ENCODE data around the gene QSOX2. TPM values are rescaled to one million over a fixed set of nuclear protein-coding genes. Genes with fewer than 3 reads are reported as not detected.
A peak's percentile ranks its signal among the peaks of the same experiment; 100 is the strongest.

The QSOX2 gene
- total and polyA plus RNA-seq, 2 experiments from 2014 or later, result 9.2 to 29.2 TPM

DNA sequence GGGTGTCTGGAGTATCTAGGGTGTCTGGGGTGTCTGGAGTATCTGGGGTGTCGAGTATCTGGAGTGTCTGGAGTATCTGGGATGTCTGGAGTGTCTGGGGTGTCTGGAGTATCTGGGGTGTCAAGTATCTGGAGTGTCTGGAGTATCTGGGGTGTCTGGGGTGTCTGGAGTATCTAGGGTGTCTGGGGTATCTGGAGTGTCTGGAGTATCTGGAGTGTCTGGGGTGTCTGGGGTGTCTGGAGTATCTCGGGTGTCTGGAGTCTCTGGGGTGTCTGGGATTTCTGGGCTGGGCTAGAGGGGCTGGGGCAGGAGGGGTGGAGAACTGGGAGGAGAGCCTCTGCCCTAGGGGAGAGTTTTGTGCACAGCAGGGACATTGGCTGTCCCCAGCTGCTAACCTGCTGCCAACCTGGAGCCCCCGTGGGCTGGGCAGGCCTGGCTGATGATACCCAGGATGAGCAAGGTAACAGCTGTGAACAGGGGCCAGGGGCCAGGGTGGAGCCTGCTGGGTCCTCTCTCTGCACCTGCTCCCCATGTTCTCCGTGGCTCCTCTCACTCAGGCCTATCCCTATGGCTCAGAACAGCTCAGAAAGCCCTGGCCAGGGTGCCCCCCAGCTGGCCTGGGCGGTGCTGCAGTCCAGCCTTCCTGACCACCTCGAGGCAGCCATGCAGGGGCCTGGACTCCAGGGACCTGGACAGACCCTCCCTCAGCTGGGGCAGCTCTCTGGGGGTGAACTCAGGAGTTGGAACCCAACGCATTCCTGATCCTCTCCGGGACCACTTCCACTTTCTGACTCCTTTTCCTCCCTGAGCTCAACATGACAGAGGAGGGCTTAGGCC is 70.6 kb downstream of the QSOX2 start:
- Histone ChIP-seq H3K4me1 (ENCODE audit: insufficient read depth) (peaks cover 7% of the 10 kb centered on the region; the same call in 1 of the 2 replicates), H3K27me3 (ENCODE audit: insufficient read depth) (no peaks in the 10 kb centered on the region), H2AFZ (no peak overlapping the region), H3K4me3 (no peak overlapping the region), H4K20me1 (replicated peaks; ENCODE audit: insufficient read depth) (no peaks in the 10 kb centered on the region), H3F3A (replicated peaks; ENCODE audit: low read depth) (0 out of 2 replicates have a peak, but pooled peaks cover 3% of the 10 kb centered on the region), H3K36me3 (ENCODE audit: insufficient read depth) (no peaks in the 10 kb centered on the region), H3K4me2 (no peak overlapping the region), H3K27ac (ENCODE audit: low read depth) (no peak overlapping the region), H3K79me2 (replicated peaks; ENCODE audit: insufficient read depth) (no peaks in the 10 kb centered on the region), H3K9me2 (ENCODE audit: insufficient read depth) (no peaks in the 10 kb centered on the region)
- peaks cover 32% of the 10 kb centered on the region for H3K4me1 Mint-ChIP-seq
- no peak for TF ChIP-seq CREB1 (CRISPR knock-in tag; IDR thresholded peaks at IDR 0.05; ENCODE audit: low read depth)
- TF ChIP-seq, protein P1, sequence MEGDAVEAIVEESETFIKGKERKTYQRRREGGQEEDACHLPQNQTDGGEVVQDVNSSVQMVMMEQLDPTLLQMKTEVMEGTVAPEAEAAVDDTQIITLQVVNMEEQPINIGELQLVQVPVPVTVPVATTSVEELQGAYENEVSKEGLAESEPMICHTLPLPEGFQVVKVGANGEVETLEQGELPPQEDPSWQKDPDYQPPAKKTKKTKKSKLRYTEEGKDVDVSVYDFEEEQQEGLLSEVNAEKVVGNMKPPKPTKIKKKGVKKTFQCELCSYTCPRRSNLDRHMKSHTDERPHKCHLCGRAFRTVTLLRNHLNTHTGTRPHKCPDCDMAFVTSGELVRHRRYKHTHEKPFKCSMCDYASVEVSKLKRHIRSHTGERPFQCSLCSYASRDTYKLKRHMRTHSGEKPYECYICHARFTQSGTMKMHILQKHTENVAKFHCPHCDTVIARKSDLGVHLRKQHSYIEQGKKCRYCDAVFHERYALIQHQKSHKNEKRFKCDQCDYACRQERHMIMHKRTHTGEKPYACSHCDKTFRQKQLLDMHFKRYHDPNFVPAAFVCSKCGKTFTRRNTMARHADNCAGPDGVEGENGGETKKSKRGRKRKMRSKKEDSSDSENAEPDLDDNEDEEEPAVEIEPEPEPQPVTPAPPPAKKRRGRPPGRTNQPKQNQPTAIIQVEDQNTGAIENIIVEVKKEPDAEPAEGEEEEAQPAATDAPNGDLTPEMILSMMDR (conservative IDR thresholded peaks at IDR 0.05; ENCODE audit: low read depth in 2 of 2), result peak in 1 of 2 experiments; percentile 25; a peak in 1 of 4 replicates
- H3K27me3 Mint-ChIP-seq (ENCODE audit: insufficient read depth, low read depth, poor library complexity), result peaks cover 17% of the 10 kb centered on the region
- ATAC-seq (no peak), DNase-seq (ENCODE audit: low spot score) (no peak)
- H3K9me3 Mint-ChIP-seq, result no peaks in the 10 kb centered on the region
- H3K4me3 Mint-ChIP-seq, result no peak overlapping the region
- H3K27ac Mint-ChIP-seq, result no peak overlapping the region
- no peaks in the 10 kb centered on the region; the same call in 2 of the 3 replicates for H3K36me3 Mint-ChIP-seq (ENCODE audit: low read depth)

DNA sequence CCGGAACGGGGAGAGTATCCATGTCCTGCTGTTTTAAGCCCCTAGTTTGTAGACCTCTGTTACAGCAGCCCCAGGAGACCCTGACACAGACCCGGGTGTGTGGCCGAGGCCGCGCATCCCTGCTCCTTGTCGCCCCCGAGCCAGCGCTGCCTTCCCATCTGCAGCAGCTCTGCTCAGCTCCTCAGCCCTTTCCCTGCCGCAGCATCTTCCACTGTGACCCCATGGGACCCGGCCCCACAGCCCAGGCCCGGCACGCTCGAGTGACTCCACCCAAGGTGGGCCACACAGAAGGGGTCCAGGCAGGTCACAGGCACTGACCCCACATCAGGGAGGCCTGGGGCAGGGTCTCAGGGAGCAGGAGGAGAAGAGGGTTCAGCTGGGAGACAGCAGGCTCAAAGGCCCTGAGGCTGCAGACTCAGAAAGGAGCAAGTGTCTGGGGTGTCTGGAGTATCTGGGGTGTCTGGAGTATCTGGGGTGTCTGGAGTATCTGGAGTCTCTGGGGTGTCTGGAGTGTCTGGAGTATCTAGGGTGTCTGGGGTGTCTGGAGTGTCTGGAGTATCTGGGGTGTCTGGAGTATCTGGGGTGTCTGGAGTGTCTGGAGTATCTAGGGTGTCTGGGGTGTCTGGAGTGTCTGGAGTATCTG is 71.8 kb downstream of the QSOX2 start:
- Histone ChIP-seq H3K4me3 (no peak overlapping the region), H3F3A (replicated peaks; ENCODE audit: low read depth) (0 out of 2 replicates have a peak, but pooled peaks cover 3% of the 10 kb centered on the region), H3K79me2 (replicated peaks; ENCODE audit: insufficient read depth) (no peaks in the 10 kb centered on the region), H3K27me3 (ENCODE audit: insufficient read depth) (no peaks in the 10 kb centered on the region), H4K20me1 (replicated peaks; ENCODE audit: insufficient read depth) (no peaks in the 10 kb centered on the region), H3K27ac (ENCODE audit: low read depth) (no peak overlapping the region), H3K4me2 (no peak overlapping the region), H3K36me3 (ENCODE audit: insufficient read depth) (no peaks in the 10 kb centered on the region), H3K9me2 (ENCODE audit: insufficient read depth) (no peaks in the 10 kb centered on the region), H2AFZ (no peak overlapping the region), H3K4me1 (ENCODE audit: insufficient read depth) (peaks cover 7% of the 10 kb centered on the region; the same call in 1 of the 2 replicates)
- Mint-ChIP-seq H3K9me3 (no peaks in the 10 kb centered on the region), H3K27me3 (ENCODE audit: insufficient read depth, low read depth, poor library complexity) (peaks cover 15% of the 10 kb centered on the region), H3K27ac (no peak overlapping the region), H3K36me3 (ENCODE audit: low read depth) (no peaks in the 10 kb centered on the region; the same call in 2 of the 3 replicates), H3K4me3 (no peak overlapping the region), H3K4me1 (peaks cover 35% of the 10 kb centered on the region)
- ATAC-seq (no peak), DNase-seq (ENCODE audit: low spot score) (no peak)
- no peak for TF ChIP-seq EZH2 (IDR thresholded peaks at IDR 0.05; ENCODE audit: low read depth, unreplicated experiment)
- no peak for TF ChIP-seq STAT1 (IDR thresholded peaks at IDR 0.05; ENCODE audit: unreplicated experiment)
- TF ChIP-seq, protein P2, sequence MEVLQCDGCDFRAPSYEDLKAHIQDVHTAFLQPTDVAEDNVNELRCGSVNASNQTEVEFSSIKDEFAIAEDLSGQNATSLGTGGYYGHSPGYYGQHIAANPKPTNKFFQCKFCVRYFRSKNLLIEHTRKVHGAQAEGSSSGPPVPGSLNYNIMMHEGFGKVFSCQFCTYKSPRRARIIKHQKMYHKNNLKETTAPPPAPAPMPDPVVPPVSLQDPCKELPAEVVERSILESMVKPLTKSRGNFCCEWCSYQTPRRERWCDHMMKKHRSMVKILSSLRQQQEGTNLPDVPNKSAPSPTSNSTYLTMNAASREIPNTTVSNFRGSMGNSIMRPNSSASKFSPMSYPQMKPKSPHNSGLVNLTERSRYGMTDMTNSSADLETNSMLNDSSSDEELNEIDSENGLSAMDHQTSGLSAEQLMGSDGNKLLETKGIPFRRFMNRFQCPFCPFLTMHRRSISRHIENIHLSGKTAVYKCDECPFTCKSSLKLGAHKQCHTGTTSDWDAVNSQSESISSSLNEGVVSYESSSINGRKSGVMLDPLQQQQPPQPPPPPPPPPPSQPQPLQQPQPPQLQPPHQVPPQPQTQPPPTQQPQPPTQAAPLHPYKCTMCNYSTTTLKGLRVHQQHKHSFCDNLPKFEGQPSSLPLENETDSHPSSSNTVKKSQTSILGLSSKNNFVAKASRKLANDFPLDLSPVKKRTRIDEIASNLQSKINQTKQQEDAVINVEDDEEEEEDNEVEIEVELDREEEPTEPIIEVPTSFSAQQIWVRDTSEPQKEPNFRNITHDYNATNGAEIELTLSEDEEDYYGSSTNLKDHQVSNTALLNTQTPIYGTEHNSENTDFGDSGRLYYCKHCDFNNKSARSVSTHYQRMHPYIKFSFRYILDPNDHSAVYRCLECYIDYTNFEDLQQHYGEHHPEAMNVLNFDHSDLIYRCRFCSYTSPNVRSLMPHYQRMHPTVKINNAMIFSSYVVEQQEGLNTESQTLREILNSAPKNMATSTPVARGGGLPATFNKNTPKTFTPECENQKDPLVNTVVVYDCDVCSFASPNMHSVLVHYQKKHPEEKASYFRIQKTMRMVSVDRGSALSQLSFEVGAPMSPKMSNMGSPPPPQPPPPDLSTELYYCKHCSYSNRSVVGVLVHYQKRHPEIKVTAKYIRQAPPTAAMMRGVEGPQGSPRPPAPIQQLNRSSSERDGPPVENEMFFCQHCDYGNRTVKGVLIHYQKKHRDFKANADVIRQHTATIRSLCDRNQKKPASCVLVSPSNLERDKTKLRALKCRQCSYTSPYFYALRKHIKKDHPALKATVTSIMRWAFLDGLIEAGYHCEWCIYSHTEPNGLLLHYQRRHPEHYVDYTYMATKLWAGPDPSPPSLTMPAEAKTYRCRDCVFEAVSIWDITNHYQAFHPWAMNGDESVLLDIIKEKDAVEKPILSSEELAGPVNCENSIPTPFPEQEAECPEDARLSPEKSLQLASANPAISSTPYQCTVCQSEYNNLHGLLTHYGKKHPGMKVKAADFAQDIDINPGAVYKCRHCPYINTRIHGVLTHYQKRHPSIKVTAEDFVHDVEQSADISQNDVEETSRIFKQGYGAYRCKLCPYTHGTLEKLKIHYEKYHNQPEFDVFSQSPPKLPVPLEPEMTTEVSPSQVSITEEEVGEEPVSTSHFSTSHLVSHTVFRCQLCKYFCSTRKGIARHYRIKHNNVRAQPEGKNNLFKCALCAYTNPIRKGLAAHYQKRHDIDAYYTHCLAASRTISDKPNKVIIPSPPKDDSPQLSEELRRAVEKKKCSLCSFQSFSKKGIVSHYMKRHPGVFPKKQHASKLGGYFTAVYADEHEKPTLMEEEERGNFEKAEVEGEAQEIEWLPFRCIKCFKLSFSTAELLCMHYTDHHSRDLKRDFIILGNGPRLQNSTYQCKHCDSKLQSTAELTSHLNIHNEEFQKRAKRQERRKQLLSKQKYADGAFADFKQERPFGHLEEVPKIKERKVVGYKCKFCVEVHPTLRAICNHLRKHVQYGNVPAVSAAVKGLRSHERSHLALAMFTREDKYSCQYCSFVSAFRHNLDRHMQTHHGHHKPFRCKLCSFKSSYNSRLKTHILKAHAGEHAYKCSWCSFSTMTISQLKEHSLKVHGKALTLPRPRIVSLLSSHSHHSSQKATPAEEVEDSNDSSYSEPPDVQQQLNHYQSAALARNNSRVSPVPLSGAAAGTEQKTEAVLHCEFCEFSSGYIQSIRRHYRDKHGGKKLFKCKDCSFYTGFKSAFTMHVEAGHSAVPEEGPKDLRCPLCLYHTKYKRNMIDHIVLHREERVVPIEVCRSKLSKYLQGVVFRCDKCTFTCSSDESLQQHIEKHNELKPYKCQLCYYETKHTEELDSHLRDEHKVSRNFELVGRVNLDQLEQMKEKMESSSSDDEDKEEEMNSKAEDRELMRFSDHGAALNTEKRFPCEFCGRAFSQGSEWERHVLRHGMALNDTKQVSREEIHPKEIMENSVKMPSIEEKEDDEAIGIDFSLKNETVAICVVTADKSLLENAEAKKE (CRISPR knock-in tag; IDR thresholded peaks at IDR 0.05), result no peak
- TF ChIP-seq, protein P3, sequence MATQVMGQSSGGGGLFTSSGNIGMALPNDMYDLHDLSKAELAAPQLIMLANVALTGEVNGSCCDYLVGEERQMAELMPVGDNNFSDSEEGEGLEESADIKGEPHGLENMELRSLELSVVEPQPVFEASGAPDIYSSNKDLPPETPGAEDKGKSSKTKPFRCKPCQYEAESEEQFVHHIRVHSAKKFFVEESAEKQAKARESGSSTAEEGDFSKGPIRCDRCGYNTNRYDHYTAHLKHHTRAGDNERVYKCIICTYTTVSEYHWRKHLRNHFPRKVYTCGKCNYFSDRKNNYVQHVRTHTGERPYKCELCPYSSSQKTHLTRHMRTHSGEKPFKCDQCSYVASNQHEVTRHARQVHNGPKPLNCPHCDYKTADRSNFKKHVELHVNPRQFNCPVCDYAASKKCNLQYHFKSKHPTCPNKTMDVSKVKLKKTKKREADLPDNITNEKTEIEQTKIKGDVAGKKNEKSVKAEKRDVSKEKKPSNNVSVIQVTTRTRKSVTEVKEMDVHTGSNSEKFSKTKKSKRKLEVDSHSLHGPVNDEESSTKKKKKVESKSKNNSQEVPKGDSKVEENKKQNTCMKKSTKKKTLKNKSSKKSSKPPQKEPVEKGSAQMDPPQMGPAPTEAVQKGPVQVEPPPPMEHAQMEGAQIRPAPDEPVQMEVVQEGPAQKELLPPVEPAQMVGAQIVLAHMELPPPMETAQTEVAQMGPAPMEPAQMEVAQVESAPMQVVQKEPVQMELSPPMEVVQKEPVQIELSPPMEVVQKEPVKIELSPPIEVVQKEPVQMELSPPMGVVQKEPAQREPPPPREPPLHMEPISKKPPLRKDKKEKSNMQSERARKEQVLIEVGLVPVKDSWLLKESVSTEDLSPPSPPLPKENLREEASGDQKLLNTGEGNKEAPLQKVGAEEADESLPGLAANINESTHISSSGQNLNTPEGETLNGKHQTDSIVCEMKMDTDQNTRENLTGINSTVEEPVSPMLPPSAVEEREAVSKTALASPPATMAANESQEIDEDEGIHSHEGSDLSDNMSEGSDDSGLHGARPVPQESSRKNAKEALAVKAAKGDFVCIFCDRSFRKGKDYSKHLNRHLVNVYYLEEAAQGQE (IDR thresholded peaks at IDR 0.05; ENCODE audit: unreplicated experiment), result no peak
- no peak for TF ChIP-seq EZH2phosphoT487 (IDR thresholded peaks at IDR 0.05; ENCODE audit: unreplicated experiment)
